ENCODE results near the gene LIG3.
"Not testable (repeated sequence)": the region's sequence is repeated elsewhere in the genome, so short reads cannot be mapped to it uniquely, and the experiment has no call there.

Gene LIG3

DNA sequence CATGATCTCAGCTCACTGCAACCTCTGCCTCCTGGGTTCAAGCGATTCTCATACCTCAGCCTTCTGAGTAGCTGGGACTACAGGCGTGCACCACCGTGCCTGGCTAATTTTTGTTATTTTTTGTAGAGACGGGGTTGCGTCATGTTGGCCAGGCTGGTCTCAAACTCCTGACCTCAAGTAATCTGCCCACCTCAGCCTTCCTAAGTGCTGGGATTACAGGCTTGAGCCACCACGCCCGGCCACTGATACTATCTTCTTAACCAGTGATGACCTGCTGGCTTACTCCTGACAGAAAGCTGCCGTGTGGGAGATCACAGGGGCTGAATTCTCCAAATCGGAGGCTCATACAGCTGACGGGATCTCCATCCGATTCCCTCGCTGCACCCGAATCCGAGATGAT is 20.7 kb downstream of the LIG3 start:
- DNase-seq: not testable (repeated sequence)

- DNase-seq: no peak
Observed at GRCh38 chr17:35001549-35001948, 21.2 kb downstream of the LIG3 start.

DNA sequence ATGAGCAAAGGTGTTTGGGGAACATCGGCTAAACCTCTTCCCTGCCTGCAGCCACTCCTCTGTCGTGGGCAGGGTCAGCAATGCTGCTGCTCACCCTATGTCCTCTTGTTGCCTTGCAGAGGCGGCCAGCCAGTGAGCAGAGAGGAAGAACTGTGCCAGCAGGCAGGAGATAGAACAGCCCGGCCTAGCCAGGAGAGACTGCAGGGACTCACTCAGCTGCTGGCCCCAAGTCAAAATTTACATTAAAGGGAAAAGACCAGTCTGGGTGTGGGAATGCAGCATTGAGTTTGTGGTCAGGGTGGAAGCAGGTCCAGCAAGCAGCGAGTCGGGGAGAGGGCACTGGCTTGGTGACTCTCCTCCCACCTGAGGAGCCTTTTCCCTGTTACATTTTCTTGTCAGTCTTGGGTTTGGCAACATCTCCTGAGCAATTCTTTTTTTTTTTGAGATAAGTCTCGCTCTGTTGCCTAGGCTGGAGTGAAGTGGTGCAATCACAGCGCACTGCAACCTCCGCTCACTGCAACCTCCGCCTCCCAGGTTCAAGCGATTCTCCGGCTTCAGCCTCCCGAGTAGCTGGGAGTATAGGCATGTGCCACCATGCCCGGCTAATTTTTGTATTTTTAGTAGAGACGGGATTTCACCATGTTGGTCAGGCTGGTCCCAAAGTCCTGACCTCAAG is 22.7 kb downstream of the LIG3 start:
- no peak for DNase-seq

GRCh38 chr17:35003778-35004177 is 23.5 kb downstream of the LIG3 start:
- DNase-seq: no peak

GRCh38 chr17:35006345-35006744 is 26.0 kb downstream of the LIG3 start:
- DNase-seq: no peak

GRCh38 chr17:35006961-35007360 is 26.6 kb downstream of the LIG3 start:
- no peak for DNase-seq

DNA sequence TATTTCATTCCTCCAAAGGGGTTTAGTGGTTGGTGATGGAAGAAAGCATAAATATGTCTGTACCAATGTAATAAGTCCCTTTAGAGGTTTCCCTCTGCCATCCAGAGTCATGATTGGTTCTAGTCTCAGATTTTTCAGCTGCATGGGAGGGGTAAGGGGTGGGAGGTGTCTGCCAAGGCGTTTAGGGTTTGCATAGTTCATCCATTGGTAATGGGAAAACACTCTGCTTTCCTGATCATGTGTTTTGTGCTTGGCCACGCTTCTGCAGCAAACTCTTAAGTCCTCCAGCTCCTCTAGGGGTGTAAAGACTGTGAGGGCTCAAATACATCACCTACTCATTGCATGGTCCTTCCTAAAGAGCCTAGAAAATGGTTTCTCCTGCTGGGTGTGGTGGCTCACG is 29.8 kb downstream of the LIG3 start:
- no peak for DNase-seq

GRCh38 chr17:35011671-35012216 is 31.4 kb downstream of the LIG3 start:
- no peak for DNase-seq

GRCh38 chr17:35016369-35016768 is 36.1 kb downstream of the LIG3 start:
- no peak for DNase-seq

- DNase-seq: no peak
Observed at GRCh38 chr17:35017021-35017420, 36.7 kb downstream of the LIG3 start.

- no peak for DNase-seq
Observed at GRCh38 chr17:35018814-35019213, 38.5 kb downstream of the LIG3 start.

DNA sequence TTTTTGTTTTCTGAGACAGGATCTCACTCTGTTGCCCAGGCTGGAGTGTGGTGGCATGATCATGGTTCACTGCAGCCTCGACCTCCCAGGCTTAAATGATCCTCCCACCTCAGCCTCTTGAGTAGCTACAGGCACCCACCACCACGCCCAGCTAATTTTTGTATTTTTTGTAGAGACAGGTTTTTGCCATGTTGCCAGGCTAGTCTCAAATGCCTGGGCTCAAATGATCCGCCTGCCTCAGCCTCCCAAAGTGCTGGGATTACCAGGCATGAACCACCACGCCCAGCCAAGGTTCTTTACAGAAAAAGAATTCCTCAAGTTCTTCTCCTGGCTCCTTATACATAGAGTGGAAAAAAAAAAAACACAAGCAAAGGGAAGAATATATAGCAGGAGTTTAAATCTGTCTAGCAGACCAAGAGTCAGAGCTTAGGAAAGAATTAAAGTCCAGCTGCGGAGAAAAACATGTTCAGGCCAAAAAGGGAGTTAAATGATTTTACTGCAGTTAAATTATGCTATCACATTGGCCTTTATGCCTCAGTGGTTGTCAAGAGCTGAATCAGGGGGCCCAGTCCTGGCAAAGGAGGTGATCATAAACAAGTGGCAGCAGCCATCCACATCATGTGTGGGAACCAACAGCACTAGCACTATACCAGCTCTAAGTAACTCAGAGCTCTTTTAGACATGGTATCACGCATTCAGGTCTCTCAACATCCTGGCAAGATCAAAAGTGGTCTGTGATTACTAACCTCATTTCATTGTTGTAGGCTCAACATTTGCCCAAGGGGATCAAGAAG is 39.3 kb downstream of the LIG3 start:
- DNase-seq: no peak

DNA sequence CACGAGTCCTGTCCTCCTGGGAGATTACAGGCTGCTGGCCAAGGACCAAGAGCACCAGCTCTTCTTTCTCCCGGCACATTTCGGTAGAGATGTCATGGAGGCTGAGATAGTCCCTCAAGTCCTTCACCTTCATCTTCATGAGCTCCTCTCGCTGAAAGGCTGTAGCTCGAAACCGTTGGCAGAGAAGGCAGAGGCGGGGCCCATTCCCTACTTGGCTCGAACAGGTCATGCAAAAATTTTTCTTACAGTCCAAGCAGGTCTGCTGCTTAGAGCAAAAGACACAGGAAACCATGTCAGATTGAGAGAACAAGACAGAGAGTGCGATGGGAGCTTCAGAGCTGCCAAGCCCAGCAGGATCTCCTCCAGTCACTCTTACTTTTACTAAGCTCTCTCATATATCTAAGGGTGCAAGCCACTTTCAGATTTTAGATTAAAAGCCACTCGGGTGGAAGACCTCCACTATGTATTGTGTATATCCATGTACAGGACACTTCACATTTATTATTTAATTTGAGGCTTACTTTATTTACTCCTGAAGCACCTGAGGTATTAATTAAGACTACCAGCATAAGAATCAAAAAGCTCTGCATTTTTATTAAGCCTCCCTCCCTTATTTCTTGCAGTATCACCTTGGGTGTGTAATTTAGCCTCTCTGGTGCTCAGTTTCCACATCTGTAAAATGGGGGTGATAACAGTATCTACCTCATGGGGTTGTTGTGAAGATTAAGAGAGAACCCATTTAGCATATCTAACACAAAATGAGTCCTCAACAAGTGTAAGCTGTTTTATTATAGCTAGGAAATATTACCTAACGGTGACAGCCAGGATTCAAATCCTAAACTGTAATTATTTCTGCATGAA is 41.4 kb downstream of the LIG3 start:
- DNase-seq: no peak

- peak; percentile 86 to 89 (median 87) for DNase-seq
Observed at GRCh38 chr17:35022536-35023063, 42.3 kb downstream of the LIG3 start.

- DNase-seq: no peak
Observed at GRCh38 chr17:35023538-35023937, 43.2 kb downstream of the LIG3 start.

DNA sequence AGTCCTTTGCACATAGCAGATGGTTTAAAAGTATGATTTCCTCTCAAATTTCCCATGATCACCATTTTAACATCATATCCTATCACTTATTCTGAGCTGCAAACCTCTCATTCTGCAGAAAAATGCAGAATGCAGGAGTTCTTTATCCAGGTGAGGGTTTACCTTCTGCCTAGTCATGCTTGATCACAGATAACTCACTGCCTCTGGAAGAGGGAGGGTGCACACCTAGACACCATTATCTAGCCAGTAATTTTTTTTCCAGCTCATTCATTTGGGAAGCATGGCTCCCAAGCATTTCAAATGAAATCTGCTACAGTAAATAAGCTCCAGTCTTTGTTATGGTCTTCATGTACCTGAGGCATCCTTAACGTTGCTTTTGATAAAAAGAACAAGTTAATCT is 45.2 kb downstream of the LIG3 start:
- DNase-seq: no peak

DNA sequence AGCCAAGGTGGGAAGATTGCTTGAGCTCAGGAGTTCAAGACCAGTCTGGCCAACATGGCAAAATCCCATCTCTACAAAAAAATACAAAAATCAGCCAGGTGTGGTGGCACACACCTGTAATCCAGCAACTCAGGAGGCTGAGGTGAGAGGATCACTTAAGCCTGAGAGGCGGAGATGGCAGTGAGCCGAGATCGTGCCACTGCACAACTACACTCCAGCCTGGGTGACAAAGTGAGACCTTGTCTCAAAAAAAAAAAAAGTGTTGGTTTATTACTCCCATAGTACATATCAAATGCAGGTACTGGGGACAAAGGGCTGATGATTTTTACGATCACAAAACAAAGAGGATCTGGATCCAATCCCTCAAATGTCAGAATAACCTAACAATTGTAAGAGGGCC is 47.8 kb downstream of the LIG3 start:
- not testable (repeated sequence) for DNase-seq

GRCh38 chr17:35028531-35029262 is 48.4 kb downstream of the LIG3 start:
- peak; percentile 48 to 70 (median 68) for DNase-seq

DNA sequence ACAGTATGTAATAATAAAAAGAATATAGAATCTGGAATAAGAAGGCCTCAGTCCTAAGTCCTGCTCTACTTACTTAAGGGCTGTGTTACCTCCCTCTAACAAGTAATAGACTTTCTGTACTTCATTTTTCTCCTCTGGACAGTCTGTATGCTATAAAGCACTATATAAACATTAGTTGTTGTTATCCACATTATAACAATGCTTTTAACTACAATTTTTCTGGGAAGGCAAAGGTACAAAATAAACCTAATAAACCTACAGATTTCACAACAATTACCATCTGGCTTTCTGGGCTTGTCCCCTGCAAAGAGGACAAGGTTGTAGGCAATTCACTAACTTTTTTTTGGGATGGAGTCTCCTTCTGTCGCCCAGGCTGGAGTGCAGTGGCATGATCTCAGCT is 50.5 kb downstream of the LIG3 start:
- DNase-seq: no peak

- no peak for DNase-seq
Observed at GRCh38 chr17:35038453-35038852, 58.1 kb downstream of the LIG3 start.

DNA sequence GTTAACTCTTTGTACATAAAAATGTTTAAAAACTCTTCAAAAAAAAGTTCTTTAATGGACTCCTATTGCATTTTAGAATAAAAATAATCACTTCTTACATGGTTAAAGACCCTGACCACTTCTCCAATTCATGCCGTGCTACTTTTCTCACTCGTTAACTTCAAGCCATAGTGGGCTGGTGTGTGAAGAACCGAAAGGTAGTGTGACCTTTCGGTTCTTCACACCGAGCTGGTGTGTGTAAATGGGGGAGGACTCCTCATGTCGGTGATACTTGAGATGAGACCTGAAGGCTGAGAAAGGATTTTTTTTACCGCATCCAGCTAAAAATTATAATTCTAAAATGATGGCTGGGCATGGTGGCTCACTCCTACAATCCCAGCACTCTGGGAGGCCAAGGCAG is 61.1 kb downstream of the LIG3 start:
- no peak for DNase-seq

DNA sequence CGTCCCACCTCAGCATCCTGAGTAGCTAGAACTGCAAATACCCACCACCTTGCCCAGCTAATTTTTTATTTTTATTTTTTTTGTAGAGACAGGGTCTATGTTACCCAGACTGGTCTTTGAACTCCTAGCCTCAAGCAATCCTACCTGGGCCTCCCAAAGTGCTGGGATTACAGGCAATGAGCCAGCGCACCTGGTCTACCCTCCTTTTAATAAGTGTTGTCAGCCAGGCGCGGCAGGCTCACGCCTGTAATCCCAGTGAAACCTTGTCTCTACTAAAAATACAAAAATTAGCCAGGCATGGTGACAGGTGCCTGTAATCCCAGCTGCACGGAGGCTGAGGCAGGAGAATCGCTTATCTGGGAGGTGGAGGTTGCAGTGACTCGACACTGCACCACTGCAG is 63.9 kb downstream of the LIG3 start:
- no peak for DNase-seq
